Stimulated activated naive B cell treated with anti-CD40 and anti-IgM and Interleukin-4, amounts not matched to agents 10 μg/mL and 1 μg/mL and 100 μg/mL, for 72 hours (primary cell): ENCODE results near the gene STX8.
"Not testable (repeated sequence)": the region's sequence is repeated elsewhere in the genome, so short reads cannot be mapped to it uniquely, and the experiment has no call there.

Experiments used
- ATAC-seq, 2 donors: fragments of 150-1000 bp; cut with Tn5 transposase; replicated peaks; 2 replicates each; pipeline ENCODE4 v1.10.0; 2021; ENCODE audit warnings: moderate library complexity in 1 of 2
- DNase-seq: peaks from one replicate; pipeline ENCODE4 v3.0.0; 2021
- H3K27ac Mint-ChIP-seq: one replicate; pipeline ENCODE4 v1.8.0; 2022; ENCODE audit warnings: mild to moderate bottlenecking, mixed read lengths
- H3K27me3 Mint-ChIP-seq, 2 donors: one replicate each; pipeline ENCODE4 v1.8.0; 2022; ENCODE audit warnings: mixed read lengths in 2 of 2
- H3K36me3 Mint-ChIP-seq, 2 donors: one replicate each; pipeline ENCODE4 v1.8.0; 2022; ENCODE audit warnings: mixed read lengths in 2 of 2, mild to moderate bottlenecking in 1 of 2
- H3K4me1 Mint-ChIP-seq, 2 donors: one replicate each; pipeline ENCODE4 v1.8.0; 2022; ENCODE audit warnings: mixed read lengths in 2 of 2, mild to moderate bottlenecking in 1 of 2
- H3K4me3 Mint-ChIP-seq, 2 donors: one replicate each; pipeline ENCODE4 v1.8.0; 2022; ENCODE audit warnings: mild to moderate bottlenecking in 2 of 2, mixed read lengths in 2 of 2, moderate library complexity in 1 of 2
- H3K9me3 Mint-ChIP-seq, 2 donors: one replicate each; pipeline ENCODE4 v1.8.0; 2022; ENCODE audit warnings: mixed read lengths in 2 of 2, mild to moderate bottlenecking in 1 of 2

Gene STX8

DNA sequence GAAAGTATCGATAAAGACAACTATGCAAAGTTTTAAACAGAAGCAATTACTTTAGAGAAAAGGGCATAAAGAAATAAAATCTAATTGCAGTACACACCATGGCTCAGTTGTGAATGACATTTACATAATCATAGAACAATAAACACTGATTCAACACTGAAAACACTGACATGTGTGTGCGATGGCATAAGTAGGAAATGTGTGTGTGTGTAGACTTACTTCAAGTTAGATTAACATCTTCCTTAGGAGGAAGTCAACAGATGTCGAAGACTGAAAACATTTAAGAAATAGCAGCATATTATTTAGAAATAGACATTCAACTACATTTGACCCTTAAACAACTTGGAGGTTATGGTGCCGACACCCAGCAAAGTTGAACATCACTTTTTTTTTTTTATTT, 172.4 kb downstream of the STX8 start:
- H3K36me3 Mint-ChIP-seq = peaks cover 7 to 14% of the 10 kb centered on the region in 2 donors
- H3K27me3 Mint-ChIP-seq = no peaks in the 10 kb centered on the region
- DNase-seq = no peak
- H3K9me3 Mint-ChIP-seq = no peaks in the 10 kb centered on the region
- H3K4me1 Mint-ChIP-seq = peaks cover 2 to 14% of the 10 kb centered on the region in 2 donors
- no peak for ATAC-seq
- H3K4me3 Mint-ChIP-seq = no peak overlapping the region
- no peak overlapping the region for H3K27ac Mint-ChIP-seq

- H3K27ac Mint-ChIP-seq = no peak overlapping the region
- H3K36me3 Mint-ChIP-seq = peaks cover 7 to 14% of the 10 kb centered on the region in 2 donors
- DNase-seq = no peak
- peaks cover 2 to 14% of the 10 kb centered on the region in 2 donors for H3K4me1 Mint-ChIP-seq
- no peak for ATAC-seq
- H3K27me3 Mint-ChIP-seq = no peaks in the 10 kb centered on the region
- no peaks in the 10 kb centered on the region for H3K9me3 Mint-ChIP-seq
- no peak overlapping the region for H3K4me3 Mint-ChIP-seq
Measured at GRCh38 chr17:9402590-9403199, 172.9 kb downstream of the STX8 start.

GRCh38 chr17:9401434-9401833, 174.2 kb downstream of the STX8 start:
- DNase-seq (no peak), ATAC-seq (no peak)
- Mint-ChIP-seq H3K36me3 (peaks cover 10 to 18% of the 10 kb centered on the region in 2 donors), H3K4me3 (no peak overlapping the region), H3K9me3 (no peaks in the 10 kb centered on the region), H3K4me1 (peaks cover 2 to 14% of the 10 kb centered on the region in 2 donors), H3K27ac (no peak overlapping the region), H3K27me3 (no peaks in the 10 kb centered on the region)

DNA sequence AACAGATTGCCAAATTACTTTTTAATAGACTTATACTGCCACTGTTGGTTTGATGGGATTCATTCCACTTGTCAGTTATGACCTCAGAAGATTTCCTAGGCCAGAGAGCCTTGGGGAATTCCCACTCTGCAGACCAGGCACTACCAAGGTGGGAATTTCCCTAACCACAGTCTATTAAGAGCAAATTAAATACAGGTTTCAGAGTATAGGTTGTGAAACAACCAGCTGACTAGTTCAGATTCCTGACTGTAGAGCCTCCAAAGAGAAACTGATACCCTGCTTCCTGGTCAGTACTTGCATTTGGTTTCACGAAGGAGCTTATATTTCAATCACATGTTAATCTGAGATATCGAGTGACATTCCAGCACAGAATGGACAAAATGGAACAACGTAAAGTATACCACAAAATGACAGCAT, 186.5 kb downstream of the STX8 start:
- Mint-ChIP-seq H3K27ac (peak overlapping the region; percentile 16), H3K4me1 (peaks cover 15 to 30% of the 10 kb centered on the region in 2 donors), H3K36me3 (peaks cover 23 to 32% of the 10 kb centered on the region in 2 donors), H3K4me3 (peak overlapping the region; percentile 25 to 29), H3K27me3 (no peaks in the 10 kb centered on the region), H3K9me3 (peaks cover 10 to 15% of the 10 kb centered on the region in 2 donors)
- DNase-seq = peak; percentile 42
- peak; percentile 98 to 99 for ATAC-seq

DNA sequence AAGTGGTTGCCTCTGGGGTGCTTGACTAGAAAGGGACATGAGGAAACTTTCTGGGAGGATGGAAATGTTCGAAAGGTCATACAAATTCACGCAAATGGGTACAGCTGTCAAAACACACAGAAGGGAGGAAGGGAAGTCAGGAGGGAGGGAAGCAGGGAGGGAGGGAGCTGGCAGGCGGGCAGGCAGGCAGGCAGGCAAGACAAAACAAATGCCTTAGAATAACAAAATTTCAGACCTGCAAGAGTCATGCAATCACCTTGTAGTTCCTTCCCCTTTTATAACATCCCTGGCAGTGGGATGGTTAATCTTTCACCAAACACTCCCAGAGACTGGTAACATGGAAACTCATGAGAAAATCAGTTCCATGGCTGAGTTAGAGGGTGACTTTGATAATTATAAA, 189.2 kb downstream of the STX8 start:
- peaks cover 20 to 48% of the 10 kb centered on the region in 2 donors for H3K4me1 Mint-ChIP-seq
- H3K27me3 Mint-ChIP-seq = no peaks in the 10 kb centered on the region
- H3K4me3 Mint-ChIP-seq = no peak overlapping the region
- no peak overlapping the region for H3K27ac Mint-ChIP-seq
- DNase-seq = no peak
- no peaks in the 10 kb centered on the region for H3K9me3 Mint-ChIP-seq
- H3K36me3 Mint-ChIP-seq = peaks cover 1 to 5% of the 10 kb centered on the region in 2 donors
- no peak for ATAC-seq

- H3K4me1 Mint-ChIP-seq = peaks cover 11 to 33% of the 10 kb centered on the region in 2 donors
- no peaks in the 10 kb centered on the region for H3K27me3 Mint-ChIP-seq
- peak; percentile 85 to 87 for ATAC-seq
- no peak overlapping the region for H3K4me3 Mint-ChIP-seq
- no peak overlapping the region for H3K27ac Mint-ChIP-seq
- H3K36me3 Mint-ChIP-seq = peaks cover 0 to 2% of the 10 kb centered on the region in 2 donors
- DNase-seq = no peak
- H3K9me3 Mint-ChIP-seq = no peaks in the 10 kb centered on the region
Measured at GRCh38 chr17:9383826-9384225, 191.8 kb downstream of the STX8 start.

GRCh38 chr17:9382626-9383025, 193.0 kb downstream of the STX8 start:
- ATAC-seq (no peak), DNase-seq (no peak)
- no peak overlapping the region for H3K4me3 Mint-ChIP-seq
- H3K36me3 Mint-ChIP-seq = peaks cover 11 to 14% of the 10 kb centered on the region in 2 donors
- H3K4me1 Mint-ChIP-seq = peaks cover 11 to 31% of the 10 kb centered on the region in 2 donors
- H3K27me3 Mint-ChIP-seq = no peaks in the 10 kb centered on the region
- H3K27ac Mint-ChIP-seq = no peak overlapping the region
- no peaks in the 10 kb centered on the region for H3K9me3 Mint-ChIP-seq

DNA sequence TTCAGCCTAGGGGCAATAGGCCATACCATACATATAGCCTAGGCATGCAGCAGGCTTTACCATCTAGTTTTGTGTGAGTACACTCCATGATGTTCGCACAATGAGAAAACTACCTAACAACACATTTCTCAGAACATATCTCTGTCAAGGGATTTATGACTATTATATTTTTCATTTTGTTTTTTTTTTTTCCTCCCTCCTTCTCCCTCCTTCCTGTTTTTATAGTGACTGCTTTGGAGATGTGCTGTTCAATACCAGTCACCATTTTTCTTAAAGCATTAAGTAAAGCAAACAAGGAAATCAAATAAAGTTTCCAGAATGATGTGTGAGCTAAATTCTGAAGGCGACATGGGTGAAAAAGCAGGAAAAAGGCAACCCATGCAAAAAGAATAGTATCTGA, 194.6 kb downstream of the STX8 start:
- H3K4me3 Mint-ChIP-seq = no peak overlapping the region
- peaks cover 0 to 2% of the 10 kb centered on the region in 2 donors for H3K9me3 Mint-ChIP-seq
- no peak for ATAC-seq
- DNase-seq = no peak
- peaks cover 22 to 24% of the 10 kb centered on the region in 2 donors for H3K36me3 Mint-ChIP-seq
- no peak overlapping the region for H3K27ac Mint-ChIP-seq
- H3K4me1 Mint-ChIP-seq = peaks cover 5 to 20% of the 10 kb centered on the region in 2 donors
- no peaks in the 10 kb centered on the region for H3K27me3 Mint-ChIP-seq

DNA sequence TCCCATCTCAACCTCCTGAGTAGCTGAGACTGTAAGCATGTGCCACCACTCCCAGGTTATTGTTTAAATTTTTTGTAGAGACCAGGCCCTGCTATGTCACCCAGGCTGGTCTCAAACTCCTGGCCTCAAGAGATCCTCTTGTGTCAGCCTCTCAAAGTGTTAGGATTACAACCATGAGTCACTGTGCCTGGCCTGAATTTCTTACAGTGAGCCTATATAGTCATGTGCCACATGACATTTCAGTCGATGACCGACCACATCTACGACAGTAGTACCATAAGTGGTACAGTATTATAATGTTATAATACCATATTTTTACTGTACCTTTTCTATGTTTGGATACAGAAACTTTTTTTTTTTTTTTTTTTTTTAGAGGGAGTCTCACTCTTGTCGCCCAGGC, 195.3 kb downstream of the STX8 start:
- ATAC-seq (no peak), DNase-seq (no peak)
- Mint-ChIP-seq H3K4me1 (peaks cover 5 to 20% of the 10 kb centered on the region in 2 donors), H3K27ac (no peak overlapping the region), H3K9me3 (peaks cover 0 to 2% of the 10 kb centered on the region in 2 donors), H3K36me3 (peaks cover 24 to 27% of the 10 kb centered on the region in 2 donors), H3K27me3 (no peaks in the 10 kb centered on the region), H3K4me3 (no peak overlapping the region)

- not testable (repeated sequence) for H3K27ac Mint-ChIP-seq, H3K27me3 Mint-ChIP-seq, DNase-seq, H3K4me3 Mint-ChIP-seq, H3K9me3 Mint-ChIP-seq, ATAC-seq
- Mint-ChIP-seq H3K4me1 (peaks cover 0 to 14% of the 10 kb centered on the region in 2 donors), H3K36me3 (peaks cover 24 to 30% of the 10 kb centered on the region in 2 donors)
Measured at GRCh38 chr17:9376177-9376576, 199.4 kb downstream of the STX8 start.

GRCh38 chr17:9371019-9371418, 204.6 kb downstream of the STX8 start:
- H3K27me3 Mint-ChIP-seq = no peaks in the 10 kb centered on the region
- no peak overlapping the region for H3K27ac Mint-ChIP-seq
- peaks cover 13 to 42% of the 10 kb centered on the region in 2 donors for H3K4me1 Mint-ChIP-seq
- H3K4me3 Mint-ChIP-seq = no peak overlapping the region
- ATAC-seq (peak; percentile 45 to 64), DNase-seq (no peak)
- H3K36me3 Mint-ChIP-seq = peaks cover 4 to 13% of the 10 kb centered on the region in 2 donors
- no peaks in the 10 kb centered on the region for H3K9me3 Mint-ChIP-seq

GRCh38 chr17:9370467-9370866, 205.2 kb downstream of the STX8 start:
- Mint-ChIP-seq H3K36me3 (peaks cover 4 to 8% of the 10 kb centered on the region in 2 donors), H3K27ac (no peak overlapping the region), H3K4me3 (no peak overlapping the region), H3K9me3 (no peaks in the 10 kb centered on the region), H3K4me1 (peaks cover 13 to 42% of the 10 kb centered on the region in 2 donors), H3K27me3 (no peaks in the 10 kb centered on the region)
- DNase-seq (no peak), ATAC-seq (no peak)

GRCh38 chr17:9368631-9369030, 207.0 kb downstream of the STX8 start:
- Mint-ChIP-seq H3K4me3 (no peak overlapping the region), H3K27me3 (no peaks in the 10 kb centered on the region), H3K36me3 (peaks cover 4 to 8% of the 10 kb centered on the region in 2 donors), H3K4me1 (peaks cover 18 to 47% of the 10 kb centered on the region in 2 donors), H3K9me3 (no peaks in the 10 kb centered on the region), H3K27ac (no peak overlapping the region)
- DNase-seq (no peak), ATAC-seq (no peak)

DNA sequence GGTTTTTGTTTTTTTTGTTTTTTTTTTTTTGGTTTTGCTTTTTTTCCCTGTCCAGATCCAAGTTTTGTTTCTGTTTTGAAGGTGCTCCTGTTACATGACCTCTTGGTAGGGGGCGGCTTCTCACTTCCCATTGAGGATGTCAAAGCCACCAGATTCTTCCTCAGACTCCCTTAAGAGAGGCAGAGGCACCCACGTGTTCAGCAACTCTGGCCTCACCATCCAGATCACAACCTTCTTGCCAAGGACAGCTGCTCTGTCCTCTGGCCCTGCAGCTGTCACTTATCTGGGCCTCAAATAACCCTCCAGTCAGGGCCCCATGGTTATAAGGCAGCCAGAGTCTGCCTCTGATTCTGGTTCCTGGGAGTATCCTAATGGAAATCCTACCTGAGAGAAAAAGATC, 208.5 kb downstream of the STX8 start:
- no peaks in the 10 kb centered on the region for H3K27me3 Mint-ChIP-seq
- H3K36me3 Mint-ChIP-seq = peaks cover 4 to 5% of the 10 kb centered on the region in 2 donors
- DNase-seq = no peak

DNA sequence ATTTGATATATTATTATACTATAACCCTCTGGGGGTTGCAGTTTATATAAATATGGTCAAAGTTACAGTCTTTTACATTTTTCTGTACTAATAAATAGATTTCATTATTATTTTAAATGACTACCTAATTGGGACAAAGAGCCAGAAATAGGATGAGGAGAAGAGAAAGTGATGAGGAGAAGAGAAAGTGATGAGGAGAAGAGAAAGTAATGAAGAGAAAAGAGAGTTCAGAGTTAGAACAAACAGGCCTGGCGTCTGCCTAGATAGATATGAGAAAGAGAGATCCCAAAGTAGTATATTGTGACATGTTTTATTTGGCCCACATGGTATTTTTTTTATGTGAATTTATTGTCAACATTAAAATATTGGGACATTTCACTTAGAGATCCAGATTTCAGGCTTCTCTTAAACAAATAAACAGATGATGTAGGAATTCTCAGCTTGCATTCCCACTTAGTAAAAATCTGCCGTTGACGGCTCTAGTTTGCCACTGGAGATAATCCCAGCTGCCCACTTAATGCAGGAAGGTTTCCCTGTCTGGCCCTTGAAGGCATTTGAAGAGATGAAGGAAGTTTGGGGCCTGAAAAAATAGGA, 210.7 kb downstream of the STX8 start:
- no peak for DNase-seq
- H3K36me3 Mint-ChIP-seq = peaks cover 4 to 5% of the 10 kb centered on the region in 2 donors
- H3K9me3 Mint-ChIP-seq = no peaks in the 10 kb centered on the region
- no peak for ATAC-seq
- peaks cover 12 to 22% of the 10 kb centered on the region in 2 donors for H3K4me1 Mint-ChIP-seq
- no peak overlapping the region for H3K4me3 Mint-ChIP-seq
- no peak overlapping the region for H3K27ac Mint-ChIP-seq
- H3K27me3 Mint-ChIP-seq = no peaks in the 10 kb centered on the region

More for the DNA sequence above, 208.5 kb downstream of the STX8 start:
- Mint-ChIP-seq H3K27ac (no peak overlapping the region), H3K4me3 (no peak overlapping the region), H3K4me1 (peaks cover 18 to 37% of the 10 kb centered on the region in 2 donors), H3K9me3 (no peaks in the 10 kb centered on the region)
- ATAC-seq = no peak
